Heart right ventricle (tissue), 16 donors: ENCODE results near the gene ADH1C. TPM values are rescaled to one million over a fixed set of nuclear protein-coding genes. Genes with fewer than 3 reads are reported as not detected.

Experiments used
- ATAC-seq, 8 donors: fragments of 200-7000 bp; cut with Tn5 transposase; one replicate each; pipeline ENCODE4 v1.9.1; 2020; ENCODE audit warnings: mild to moderate bottlenecking in 8 of 8, moderate library complexity in 8 of 8, moderate number of reproducible peaks in 1 of 8
- DNase-seq, 2 donors: peaks; one replicate each; pipeline ENCODE4 v3.0.0-alpha.2; 2020
- H3K27ac ChIP-seq, 10 donors: fragments of 200-600 bp; sonication (generic) in 2 of 10; one replicate each; pipeline versions ENCODE4 v1.5.0 to v1.8.0; 2020 to 2022; ENCODE audit warnings: mild to moderate bottlenecking in 3 of 10
- H3K27me3 ChIP-seq, 7 donors: fragments of 200-600 bp; one replicate each; pipeline ENCODE4 v1.8.0; 2021 to 2022; ENCODE audit warnings: mild to moderate bottlenecking in 2 of 7
- H3K36me3 ChIP-seq, 9 donors: fragments of 200-600 bp; sonication (generic) in 1 of 9; one replicate each; pipeline versions ENCODE4 v1.5.0 to v1.8.0; 2020 to 2022; ENCODE audit warnings: mild to moderate bottlenecking in 2 of 9
- H3K4me1 ChIP-seq, 9 donors: fragments of 200-600 bp; sonication (generic) in 1 of 9; one replicate each; pipeline versions ENCODE4 v1.5.0 to v1.8.0; 2020 to 2022; ENCODE audit warnings: mild to moderate bottlenecking in 4 of 9
- H3K4me3 ChIP-seq, 10 donors: fragments of 200-600 bp; sonication (generic) in 2 of 10; one replicate each; pipeline versions ENCODE4 v1.5.0 to v1.8.0; 2020 to 2022; ENCODE audit warnings: mild to moderate bottlenecking in 7 of 10, moderate library complexity in 2 of 10
- H3K9me3 ChIP-seq, 11 donors: fragments of 200-600 bp in 10 of 11; sonication (generic) in 2 of 11; one replicate each; pipeline versions ENCODE4 v1.5.0 to v1.8.0; 2013 to 2022; ENCODE audit warnings: mild to moderate bottlenecking in 2 of 11, control low read depth in 1 of 11, moderate library complexity in 1 of 11
- CTCF ChIP-seq, 9 donors: fragments of 200-600 bp; sonication (generic) in 2 of 9; IDR thresholded peaks; one replicate each; pipeline versions ENCODE4 v1.5.0 to v1.8.0; 2021 to 2022; ENCODE audit warnings: antibody characterized with exemption in 9 of 9, mild to moderate bottlenecking in 5 of 9, moderate library complexity in 1 of 9
- WGBS, 2 donors: extraction: QIAGEN DNeasy Blood & Tissue Kit; methylation state at CpG; one replicate each; pipeline ENCODE4 v1.1.7; 2013; ENCODE audit warnings: inconsistent platforms in 1 of 2; 5-methylcytosine and 5-hydroxymethylcytosine counted together
- intact Hi-C, 10 donors: fragments of 100-400 bp; cut with DNase I; formaldehyde crosslinking; loops; one replicate each; pipeline versions ENCODE4 v1.11.1 to v1.14.2; 2022
- polyA plus RNA-seq, 2 donors: library from polyadenylated mRNA; stranded (reverse); fragments of 200-250 nt; gene quantifications; one replicate each; pipeline ENCODE4 v1.2.3, GENCODE V29; 2013
- total RNA-seq, 10 donors: library from RNA; stranded (reverse); fragmentation: NEBNext Ultra II Directional in 3 of 10; extraction: Animal tissue kit (Norgen Biotek cat#: 25700) in 3 of 10; gene quantifications; one replicate each; pipeline versions ENCODE4 v1.2.1 to v1.2.4, GENCODE V29; 2021 to 2023
- donor health status: Arrhythmogenic right ventricular cardiomyopathy.
- donor health status: ischemic (EF 13 %, LVEDD 7.1; RV severe dilation, severe dysfunction).
- donor health status: healthy with polysubstance abuse.
- donor health status: DM: no; HTN: yes; CAD: no.
- donor health status: DM: no; HTN: no; CAD: no.
- donor health status: ischemic (EF 25% LVEDD 6.9; RV normal size, moderate dysfunction).
- donor health status: ischemic (EF 25% LVEDD 5.7; RV mildly dilated, moderate dysfunction).
- donor health status: healthy.
- donor health status: DM: yes; HTN: yes; CAD: no.
- donor health status: Ischemic cardiomyopathy.
- donor health status: ischemic (EF 35%, LVEDD 5.7; RV mildly dilated, moderate dysfunction).
- donor health status: nonischemic (EF 11% LVEDD 7.7; RV severe dilation, severe dysfunction).
- donor health status: DM: yes; HTN: yes; CAD: no.
- donor health status: PGD.
- donor health status: ischemic (EF 29% LVEDD 5.4; RV normal size, mild dysfunction).
- donor health status: nonischemic (EF 23%, LVEDD 6.1; RV moderate dilation, normal function).

Gene ADH1C
- total and polyA plus RNA-seq, 12 donors: 0.85 to 8.6 (median 2.1) TPM

GRCh38 chr4:99383833-99384392 is 31.4 kb upstream of the ADH1C start:
- no peaks in the 10 kb centered on the region for H3K27me3 ChIP-seq
- H3K4me1 ChIP-seq: peaks cover 0 to 15% (median 3%) of the 10 kb centered on the region in 9 donors
- DNase-seq (peak in 1 of 2 donors; percentile 47), ATAC-seq (peak in 7 of 8 donors; percentile 78 to 93 (median 91))
- H3K27ac ChIP-seq: peak overlapping the region; percentile 54 to 82 (median 73)
- 43 to 53% methylated on average over 5 of the region's 5 CpGs for WGBS, 2 donors
- no peak overlapping the region for H3K4me3 ChIP-seq
- peaks cover 0 to 22% (median 8%) of the 10 kb centered on the region in 11 donors for H3K9me3 ChIP-seq
- no peaks in the 10 kb centered on the region for H3K36me3 ChIP-seq
- TF ChIP-seq CTCF (IDR thresholded peaks at IDR 0.05): no peak
- intact Hi-C loops: loop anchor here in 1 of 10 donors (10.0 kb wide), 1 partner anchor 59 kb away; the partner anchor contains the start of gene ADH1B

- H3K4me1 ChIP-seq: peaks cover 0 to 15% (median 3%) of the 10 kb centered on the region in 9 donors
- no peak for TF ChIP-seq CTCF (IDR thresholded peaks at IDR 0.05)
- intact Hi-C loops: loop anchor here in 1 of 10 donors (10.0 kb wide), 1 partner anchor 59 kb away; the partner anchor contains the start of gene ADH1B
Observed at GRCh38 chr4:99383399-99383798, 30.9 kb upstream of the ADH1C start.

GRCh38 chr4:99382745-99383360 is 30.3 kb upstream of the ADH1C start:
- ATAC-seq: no peak
- 42 to 72% methylated on average over 1 of the region's 1 CpG for WGBS, 2 donors

More at GRCh38 chr4:99383399-99383798, 30.9 kb upstream of the ADH1C start:
- Histone ChIP-seq H3K4me3 (no peak overlapping the region), H3K27ac (peak overlapping the region; percentile 54 to 82 (median 72)), H3K27me3 (no peaks in the 10 kb centered on the region), H3K9me3 (peaks cover 0 to 17% (median 3%) of the 10 kb centered on the region in 11 donors), H3K36me3 (no peaks in the 10 kb centered on the region)
- peak in 2 of 8 donors; percentile 21 to 29 for ATAC-seq
- DNase-seq: no peak
- 77 to 81% methylated on average over 3 of the region's 3 CpGs for WGBS, 2 donors

More at GRCh38 chr4:99382745-99383360, 30.3 kb upstream of the ADH1C start:
- Histone ChIP-seq H3K27me3 (no peaks in the 10 kb centered on the region), H3K4me3 (no peak overlapping the region), H3K36me3 (no peaks in the 10 kb centered on the region), H3K9me3 (peaks cover 0 to 16% (median 3%) of the 10 kb centered on the region in 11 donors), H3K4me1 (peaks cover 0 to 15% (median 3%) of the 10 kb centered on the region in 9 donors), H3K27ac (peak overlapping the region; percentile 54 to 82 (median 72))
- no peak for DNase-seq
- no peak for TF ChIP-seq CTCF (IDR thresholded peaks at IDR 0.05)
- intact Hi-C loops: loop anchor here in 1 of 10 donors (10.0 kb wide), 1 partner anchor 58 kb away; the partner anchor contains the start of gene ADH1B
